ENCODE results near the gene TMBIM1.

The TMBIM1 gene

DNA sequence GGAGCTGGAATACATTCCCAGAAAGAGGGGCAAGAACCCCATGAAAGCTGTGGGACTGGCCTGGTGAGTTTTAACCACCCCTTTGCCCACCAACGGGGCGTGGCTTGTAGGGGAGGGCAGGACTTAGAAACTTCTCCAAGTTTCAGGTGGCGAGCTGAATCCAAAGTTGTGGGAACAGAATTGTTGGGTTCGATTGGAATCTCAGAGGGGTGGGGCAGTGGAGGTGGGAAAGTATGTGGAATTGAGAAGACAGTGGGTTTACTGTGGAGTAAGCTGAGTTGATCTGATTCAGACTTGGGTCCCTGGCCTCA, 20.9 kb downstream of the TMBIM1 start:
- DNase-seq, result no peak

DNA sequence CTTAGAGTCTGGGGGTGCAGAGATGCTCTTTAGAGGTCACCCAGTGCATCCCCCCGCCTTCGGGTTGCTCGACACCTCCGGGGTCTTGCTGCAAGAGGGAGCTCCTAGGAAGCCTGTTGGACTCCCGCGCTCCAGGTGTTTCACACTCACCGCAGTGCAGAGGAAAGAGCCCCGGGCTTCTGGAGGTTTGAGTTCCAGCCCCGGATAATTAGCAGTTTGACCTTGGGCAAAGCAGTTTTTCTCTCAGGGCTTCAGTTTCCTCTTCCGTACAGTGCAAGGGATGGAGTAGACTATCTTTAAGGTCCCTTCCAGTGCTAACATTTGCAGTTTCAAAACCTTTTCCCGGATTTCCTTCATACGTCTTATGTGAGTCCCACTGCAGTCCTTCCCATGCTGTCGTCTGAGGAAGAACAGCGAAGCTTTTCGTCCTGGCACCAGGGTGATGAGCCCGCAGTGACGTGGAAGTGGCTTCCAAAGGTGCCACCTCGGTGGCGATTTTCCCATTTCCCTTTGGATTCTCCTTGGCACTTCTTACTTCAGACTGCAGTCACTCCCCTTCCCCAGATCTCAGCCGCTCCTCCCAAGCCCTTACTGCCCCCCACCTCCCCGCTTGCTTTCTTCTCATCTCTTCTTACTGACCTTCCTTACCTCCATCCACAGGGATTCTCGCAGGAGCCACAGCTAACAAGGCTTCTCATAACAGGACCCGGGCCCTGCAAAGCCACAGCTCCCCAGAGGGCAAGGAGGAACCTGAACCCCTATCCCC, 21.4 kb downstream of the TMBIM1 start:
- no peak for DNase-seq

DNA sequence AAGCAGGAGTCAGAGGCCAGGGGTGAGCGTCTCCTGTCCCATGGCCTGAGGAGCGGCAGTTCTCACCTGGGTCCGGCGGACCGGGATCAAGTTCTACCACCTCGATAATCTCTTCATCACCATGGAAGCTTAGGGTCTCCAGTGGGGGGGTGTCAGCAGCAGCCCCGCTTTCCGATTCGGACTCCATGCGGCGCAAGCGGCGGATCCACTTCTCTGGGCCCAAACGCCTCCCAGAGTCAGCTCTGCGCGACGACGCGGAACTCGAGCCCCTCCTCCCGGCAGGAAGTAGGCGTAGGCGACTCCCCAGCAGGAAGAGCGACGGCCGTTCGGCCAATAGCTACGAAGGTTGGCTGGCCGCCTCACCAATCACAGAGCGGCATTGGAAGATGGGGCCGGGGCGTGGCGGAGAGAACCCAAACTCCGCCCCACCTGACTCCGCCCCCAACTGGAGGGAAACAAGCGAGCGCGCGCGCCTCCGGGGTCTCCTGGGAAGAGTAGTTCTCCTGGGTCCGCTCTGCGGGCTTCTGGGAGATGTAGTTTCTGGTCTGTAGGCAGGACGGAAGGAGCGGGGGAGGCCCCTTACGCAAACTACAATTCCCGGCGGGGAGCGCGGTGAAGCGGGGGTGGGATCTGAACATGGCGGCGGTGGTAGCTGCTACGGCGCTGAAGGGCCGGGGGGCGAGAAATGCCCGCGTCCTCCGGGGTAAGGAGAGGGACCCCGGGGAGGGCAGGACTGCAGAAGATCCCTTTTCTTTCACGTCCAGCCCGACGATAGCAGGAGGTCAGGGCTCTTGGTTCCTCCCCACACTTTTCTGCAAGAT, 22.2 kb downstream of the TMBIM1 start, which contains the start of the genes AAMP and PNKD:
AAMP (minus strand) TSS at position 238 of the 821 bp plus-strand sequence; CDS start at position 187, 51 bp downstream.
PNKD (plus strand) TSS at position 620 of the 821 bp plus-strand sequence; CDS start at position 637, 17 bp downstream.
- peak; percentile 98 for DNase-seq

DNA sequence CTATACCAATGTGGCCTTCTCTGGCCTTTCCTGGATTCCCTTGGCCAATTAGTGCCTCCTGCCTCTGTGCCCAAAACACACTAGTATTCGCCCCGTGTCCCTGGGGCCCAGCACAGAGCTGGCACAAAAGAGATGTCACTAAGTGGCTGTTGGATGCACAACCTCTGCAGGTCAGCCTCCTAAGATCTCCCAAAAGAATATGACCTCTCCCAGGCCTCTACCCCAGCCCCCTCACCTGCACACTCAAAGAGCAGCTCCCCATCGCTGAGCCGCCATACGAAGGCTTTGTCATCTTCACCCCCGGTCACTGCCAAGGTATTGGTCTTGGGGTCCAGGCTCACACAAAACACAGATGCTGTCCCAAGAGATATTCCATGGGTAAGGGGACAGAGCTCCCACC, 25.0 kb downstream of the TMBIM1 start:
- no peak for DNase-seq

DNA sequence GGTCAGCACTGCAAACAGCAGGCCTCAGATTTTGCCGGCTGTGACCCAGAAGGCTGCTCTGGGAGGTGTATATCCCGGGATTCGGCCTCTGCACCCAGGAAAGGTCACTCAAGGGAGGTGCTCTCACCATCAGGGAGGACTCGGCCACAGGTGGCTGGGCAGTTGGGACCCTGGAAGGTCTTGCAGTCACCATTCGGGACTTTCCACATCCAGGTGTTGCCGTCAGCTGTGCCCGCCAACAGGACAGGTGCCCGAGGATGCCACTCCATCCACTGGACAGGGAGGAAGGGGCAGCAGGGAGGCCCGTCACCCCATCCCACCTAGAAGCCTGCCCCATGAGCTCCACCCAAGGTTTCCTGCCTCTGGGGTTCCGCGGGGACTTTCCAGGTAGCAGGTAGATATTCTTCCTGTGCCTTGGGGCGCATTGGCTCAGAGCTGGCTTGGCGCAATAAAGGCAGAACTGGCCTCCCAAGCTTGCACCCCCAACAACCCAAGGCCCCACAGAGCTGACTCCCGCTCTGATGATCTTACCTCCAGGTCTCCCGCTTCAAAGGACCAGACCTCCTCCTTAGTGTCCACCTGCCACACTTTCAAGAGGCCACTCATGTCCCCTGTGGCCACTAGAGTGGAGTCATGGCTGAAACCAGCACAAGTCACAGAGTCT, 25.9 kb downstream of the TMBIM1 start:
- DNase-seq, result no peak

DNA sequence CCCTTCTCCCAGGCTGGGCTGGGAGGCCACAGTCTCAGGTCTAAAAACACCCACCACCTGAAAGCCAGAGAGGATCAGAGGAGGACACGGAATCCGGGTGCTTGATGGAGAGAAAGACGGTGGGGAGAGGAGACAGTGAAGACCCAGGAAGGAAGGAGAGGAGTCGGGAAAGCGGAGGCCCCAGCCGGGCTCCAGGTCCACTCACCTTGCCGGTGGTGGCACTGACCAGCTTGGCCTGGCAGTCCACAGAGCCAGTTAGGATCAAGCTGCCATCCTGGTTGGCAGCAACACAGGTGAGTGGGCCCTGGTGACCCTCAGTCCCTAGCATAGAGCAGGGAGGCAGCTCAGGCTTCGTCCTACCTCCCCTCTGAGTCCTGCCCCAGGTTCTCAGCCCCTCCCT, 26.7 kb downstream of the TMBIM1 start:
- no peak for DNase-seq

DNA sequence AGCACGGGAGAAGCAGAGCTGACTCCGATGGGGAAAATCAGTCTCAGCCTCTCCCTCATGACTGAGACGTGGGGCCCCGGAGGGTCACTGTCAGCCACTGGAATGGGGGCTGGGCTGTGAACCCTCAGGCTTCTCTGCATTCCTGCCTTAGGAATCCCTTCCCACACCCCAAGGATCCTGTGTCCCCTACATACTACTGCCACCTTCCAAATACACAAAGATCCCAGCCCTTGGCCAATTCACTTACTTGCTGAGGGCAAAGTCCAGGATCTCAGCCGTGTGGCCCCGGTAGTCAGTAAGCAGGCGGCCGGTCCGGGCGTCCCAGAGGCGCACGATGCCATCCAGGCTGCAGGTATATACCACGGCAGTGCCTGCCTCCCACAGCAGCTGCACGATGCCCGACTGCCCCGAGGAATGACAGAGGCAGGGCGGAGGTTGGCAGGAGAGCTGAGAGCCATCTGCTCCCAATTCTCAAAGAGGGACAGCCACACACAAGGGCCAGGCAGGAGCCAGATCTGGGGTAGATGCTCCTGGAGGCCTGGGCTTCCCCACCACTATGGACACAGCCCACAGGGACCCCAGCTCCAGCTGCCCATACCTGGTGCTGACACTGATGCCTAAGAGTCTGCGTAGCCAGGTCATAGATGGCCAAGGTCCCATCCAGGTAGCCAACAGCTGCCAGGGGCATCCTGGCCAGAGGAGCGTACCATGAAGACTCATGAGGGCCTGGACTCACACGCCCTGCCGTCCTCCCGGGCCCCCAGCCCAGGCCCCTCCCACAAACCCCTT, 27.3 kb downstream of the TMBIM1 start:
- no peak for DNase-seq

DNA sequence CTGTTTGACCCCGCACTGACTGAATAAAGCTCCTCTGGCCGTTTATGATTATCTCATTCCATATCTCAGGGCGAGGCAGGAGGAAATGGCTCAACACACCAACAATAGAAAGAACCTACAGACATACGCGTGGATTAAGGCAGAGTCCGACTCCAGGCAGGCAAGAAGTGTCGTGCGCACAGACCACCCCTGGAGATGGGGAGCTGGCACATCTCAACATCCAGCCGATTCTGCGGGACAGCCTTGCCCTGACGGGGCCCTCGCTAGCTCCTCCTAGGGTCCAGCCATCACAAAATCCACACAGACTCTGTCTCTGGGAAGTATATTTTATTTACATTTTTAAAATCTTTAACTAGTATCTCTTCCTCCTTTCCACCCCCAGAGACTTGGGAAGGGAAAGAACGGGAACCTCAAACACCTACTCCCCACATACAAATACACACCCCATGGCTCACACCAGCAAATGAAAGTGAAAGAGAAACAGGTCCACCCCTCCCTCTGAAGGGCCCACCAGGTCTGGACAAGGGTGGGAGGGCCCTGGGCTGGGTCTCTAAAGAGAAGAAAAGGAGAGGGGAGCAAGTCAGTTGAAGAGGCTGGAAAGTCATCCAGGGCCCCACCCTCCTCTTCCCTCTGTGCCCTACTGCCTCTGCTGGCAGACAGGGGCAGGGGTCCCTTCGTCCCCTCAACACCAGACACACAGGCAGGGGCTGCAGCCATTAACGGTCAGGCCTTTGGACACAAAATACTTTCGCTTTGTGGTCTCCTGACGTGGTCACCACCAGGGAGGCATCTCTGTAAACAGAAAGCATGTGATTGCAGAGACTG, 28.3 kb downstream of the TMBIM1 start:
- no peak for DNase-seq

DNA sequence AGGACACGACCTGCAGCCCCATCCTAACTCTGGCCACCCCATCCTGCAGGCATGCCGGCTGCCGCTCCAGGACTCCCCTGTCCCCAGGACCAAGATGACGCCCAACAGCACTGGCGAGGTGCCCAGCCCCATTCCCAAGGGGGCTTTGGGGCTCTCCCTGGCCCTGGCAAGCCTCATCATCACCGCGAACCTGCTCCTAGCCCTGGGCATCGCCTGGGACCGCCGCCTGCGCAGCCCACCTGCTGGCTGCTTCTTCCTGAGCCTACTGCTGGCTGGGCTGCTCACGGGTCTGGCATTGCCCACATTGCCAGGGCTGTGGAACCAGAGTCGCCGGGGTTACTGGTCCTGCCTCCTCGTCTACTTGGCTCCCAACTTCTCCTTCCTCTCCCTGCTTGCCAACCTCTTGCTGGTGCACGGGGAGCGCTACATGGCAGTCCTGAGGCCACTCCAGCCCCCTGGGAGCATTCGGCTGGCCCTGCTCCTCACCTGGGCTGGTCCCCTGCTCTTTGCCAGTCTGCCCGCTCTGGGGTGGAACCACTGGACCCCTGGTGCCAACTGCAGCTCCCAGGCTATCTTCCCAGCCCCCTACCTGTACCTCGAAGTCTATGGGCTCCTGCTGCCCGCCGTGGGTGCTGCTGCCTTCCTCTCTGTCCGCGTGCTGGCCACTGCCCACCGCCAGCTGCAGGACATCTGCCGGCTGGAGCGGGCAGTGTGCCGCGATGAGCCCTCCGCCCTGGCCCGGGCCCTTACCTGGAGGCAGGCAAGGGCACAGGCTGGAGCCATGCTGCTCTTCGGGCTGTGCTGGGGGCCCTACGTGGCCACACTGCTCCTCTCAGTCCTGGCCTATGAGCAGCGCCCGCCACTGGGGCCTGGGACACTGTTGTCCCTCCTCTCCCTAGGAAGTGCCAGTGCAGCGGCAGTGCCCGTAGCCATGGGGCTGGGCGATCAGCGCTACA, 29.4 kb downstream of the TMBIM1 start:
- DNase-seq, result no peak

DNA sequence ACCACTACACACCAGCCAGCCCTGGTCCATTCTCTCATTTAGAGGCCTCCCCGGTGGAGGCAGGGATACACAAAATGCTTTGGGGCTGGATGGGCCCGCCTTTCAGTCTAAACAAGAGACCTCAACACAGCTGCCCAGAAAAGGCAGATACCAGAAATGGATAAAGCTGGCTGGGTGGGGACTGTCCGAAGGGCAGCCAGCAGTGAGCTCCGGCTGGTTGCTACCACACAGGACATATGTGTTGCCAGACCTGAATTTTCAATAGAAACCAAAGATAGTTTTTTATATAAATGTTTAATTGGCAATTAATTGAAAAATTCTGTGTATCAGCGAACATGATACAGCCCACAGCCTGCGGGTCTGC, 30.1 kb downstream of the TMBIM1 start:
- DNase-seq, result no peak

DNA sequence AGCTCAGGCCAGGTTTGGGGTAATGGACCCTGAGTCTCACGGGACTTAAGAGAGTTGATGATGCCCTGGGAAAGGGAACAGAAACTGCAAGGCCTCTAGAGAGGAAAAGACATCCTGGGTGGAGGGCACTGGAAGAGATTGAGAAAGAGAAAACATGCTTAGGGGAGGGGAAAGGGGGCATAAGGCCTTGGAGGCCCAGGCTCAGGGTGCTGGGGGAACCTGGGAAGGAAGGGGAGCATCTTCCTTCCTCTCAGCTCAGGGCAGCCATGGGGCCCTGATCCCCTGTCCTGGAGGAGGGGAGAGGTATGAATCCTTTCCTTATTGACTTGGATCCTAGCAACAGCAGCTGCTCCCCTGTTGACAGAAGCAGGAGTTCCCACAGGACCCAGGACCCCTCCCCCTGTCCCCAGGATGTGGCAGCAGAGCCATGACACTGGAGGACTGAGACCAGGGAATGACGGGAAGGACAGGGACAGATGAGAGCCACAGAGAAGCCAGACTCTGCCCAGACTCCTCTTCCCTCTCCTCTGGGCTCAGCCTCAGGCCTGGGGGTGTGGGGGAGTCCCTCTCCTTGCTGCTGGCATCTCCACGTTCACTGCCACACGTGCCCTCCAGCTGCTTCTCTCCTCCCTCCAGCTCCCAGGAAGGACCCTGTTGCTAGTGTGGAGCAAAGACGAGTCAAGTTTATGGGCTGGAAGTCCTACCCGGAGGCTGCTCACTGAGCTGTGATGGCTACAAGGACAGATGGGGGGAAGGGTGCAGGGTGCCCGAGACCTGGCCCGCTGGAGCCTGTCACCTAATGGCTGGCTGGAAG, 30.7 kb downstream of the TMBIM1 start:
- DNase-seq, result no peak

DNA sequence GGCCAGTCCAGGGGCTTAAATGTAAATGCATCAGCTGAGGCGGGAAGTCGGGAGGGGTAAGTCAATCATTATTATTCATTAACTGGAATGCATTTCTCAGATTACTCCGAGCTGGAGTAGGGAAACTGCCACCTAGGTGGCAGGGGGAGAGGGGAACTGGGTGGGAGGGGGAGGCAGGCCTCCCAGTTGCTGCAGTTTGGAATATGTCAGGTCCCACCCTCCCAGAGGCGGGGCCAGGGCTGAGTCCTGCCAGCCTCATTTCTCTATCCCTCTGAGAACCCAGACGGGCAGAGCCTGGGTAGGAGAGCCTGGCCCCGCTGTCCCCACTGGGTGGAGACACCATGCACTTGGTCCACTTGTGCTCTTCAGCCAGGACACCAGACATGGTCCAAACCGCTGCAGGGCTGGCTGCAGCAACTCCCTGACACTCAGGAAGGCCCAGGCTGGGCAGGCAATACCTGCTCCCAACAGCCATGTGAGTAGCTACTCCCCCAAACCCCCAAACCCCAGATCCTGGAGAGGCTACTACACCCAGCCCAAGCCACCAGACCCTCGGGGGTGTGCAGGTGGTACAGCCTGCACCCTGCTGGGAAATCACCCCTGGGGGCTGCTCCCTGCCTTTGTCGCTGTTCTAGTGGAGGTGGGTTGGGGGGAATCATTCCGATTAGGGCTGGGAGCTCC, 31.4 kb downstream of the TMBIM1 start, which contains the start of gene GPBAR1:
GPBAR1 (plus strand) TSS at position 274 of the 681 bp plus-strand sequence. CDS start 1,710 bp downstream, outside the sequence.
- no peak for DNase-seq

DNA sequence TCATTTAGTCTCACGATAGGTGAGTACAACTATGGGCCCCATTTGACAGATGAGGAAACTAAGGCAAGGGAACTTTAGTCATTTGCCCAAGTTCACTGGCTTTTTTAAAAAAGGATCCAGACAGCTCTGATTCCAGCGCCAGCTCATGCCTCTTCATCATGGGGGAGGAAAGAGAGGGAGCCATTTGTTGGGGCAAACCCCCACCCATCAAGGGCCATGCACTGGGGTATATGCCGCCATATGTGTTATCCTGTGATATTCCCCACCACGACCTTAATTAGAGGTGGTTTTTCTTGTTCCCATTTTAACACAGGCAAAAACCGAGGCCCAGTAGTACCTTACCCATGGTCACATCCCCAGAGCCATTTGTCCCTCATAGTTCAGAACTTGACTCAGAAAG, 32.1 kb downstream of the TMBIM1 start:
- DNase-seq, result no peak

DNA sequence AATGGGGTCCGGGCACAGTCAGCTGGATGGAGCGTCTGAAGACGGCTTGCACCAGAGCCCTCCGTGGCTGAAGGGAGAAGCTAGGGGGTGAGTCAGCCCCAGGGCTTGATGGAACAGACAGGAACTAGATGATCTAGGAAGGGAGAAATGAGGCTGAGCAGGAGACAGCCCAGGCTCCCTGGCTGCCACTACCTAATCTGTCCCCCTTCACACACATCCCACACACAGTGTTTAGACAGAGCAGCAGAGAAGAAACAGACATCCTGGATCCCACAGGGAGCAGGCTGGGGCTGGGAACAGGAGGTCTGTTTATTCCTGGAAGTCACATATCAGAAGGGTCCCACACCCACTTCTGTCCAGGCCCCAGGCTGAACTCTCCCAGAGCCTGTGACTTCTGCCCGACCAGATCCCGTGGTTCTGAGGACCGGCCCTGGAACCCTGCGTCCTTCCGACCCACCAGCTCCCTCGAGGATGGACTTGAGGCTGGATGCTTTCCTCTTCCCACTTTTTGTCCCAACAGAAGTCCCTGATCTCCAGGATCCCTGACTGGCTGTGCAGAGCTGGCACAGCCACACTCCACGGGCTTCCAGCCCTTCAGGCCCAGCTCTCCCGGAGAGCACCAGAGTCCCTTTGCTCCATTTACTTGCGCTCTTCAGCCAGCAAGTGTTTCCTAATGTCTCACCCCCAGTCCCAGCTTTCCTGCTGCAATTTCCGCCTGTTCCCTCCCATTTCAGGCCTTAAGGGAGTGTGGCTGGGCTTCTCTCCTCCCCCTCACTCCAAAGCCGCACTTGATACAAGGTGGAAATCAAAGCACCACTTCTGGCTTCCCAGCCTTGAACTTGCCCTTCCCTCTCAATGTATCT, 33.0 kb downstream of the TMBIM1 start:
- no peak for DNase-seq

DNA sequence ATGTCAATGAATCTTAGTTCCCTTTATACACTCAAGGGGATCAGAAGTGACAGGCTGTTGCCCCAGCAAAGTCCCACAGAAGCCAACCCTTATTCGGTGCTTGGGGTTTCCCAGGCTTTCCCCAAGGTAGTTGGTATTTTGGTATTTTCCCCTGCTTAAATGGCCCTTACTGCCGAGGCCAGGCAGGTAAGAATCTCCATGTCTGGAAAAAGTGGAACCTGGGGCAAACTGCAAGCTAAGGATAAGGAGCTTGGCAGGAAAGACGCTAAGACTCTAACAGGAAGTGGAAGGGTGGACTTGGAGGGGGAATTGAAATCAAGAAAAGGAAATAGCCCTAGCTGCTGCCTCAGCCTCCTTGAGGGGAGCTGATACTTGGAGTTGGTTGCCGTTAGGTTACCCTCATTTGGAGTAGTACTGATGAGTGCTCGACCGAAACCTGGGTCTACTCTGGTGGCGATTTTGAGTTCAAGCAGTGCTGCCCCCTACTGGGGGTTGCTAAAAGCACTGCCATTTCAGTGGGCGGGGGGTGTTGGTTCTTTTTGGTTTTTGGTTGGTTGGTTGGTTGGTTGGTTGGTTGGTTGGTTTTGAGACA, 34.8 kb downstream of the TMBIM1 start:
- DNase-seq, result no peak

DNA sequence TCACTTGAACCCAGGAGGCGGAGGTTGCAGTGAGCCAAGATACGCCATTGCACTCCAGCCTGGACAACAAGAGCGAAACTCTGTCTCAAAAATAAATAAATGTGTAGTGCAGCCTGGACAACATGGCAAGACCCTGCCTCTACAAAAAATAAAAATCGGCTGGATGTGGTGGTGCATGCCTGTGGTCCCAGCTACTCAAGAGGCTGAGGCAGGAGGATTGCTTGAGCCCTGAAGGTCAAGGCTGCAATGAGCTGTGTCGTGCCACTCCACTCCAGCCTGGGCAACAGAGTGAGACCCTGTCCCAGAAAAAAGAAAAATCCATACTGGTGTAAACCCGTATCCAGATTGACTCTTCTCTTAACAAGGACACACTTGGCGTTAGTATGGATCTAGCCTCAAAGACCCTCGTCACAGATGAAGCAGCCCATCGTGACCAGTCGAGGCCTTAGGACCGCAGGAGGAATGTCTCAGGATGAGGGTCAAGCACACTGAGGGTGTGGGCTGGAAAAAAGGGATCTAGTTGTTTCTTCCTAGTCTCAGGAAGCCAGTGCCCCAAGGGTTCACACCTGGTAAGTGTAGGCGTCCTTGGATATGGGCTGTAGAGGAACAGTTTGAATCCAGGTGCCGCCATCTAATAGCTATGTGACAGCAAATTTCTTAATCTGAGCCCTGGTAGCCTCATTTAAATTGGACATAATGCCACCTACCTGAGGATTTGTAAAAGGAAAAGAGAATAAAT, 35.5 kb downstream of the TMBIM1 start:
- no peak for DNase-seq

DNA sequence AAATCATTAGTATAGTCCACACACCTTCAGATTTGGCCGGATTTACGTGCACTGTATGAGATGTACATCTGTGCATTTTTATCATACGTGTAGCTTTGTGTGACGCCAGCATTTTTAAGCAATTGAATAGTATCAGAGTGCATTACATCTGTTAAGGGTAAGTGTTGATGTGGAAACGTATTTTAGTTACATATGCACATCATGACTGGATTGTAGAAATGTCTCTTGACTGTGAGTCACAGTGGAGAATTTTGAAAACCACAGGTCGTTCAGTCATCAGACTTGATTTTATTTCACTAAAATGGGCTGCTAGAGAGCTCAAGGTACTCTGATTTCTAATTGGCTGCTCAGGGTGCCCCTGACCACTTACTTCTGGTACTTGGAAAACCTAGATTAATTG, 36.9 kb downstream of the TMBIM1 start:
- DNase-seq, result no peak

All from NCI-H2107 (cell line).